ACC112 (cell line): ENCODE results near the gene POGLUT3.

Source experiments
- H2AFZ ChIP-seq: fragments of 200-600 bp; sonication (generic); one replicate; pipeline ENCODE4 v1.6.0; 2017; ENCODE audit warnings: antibody characterized with exemption, low read length; ENCODE audit not compliant: unreplicated experiment
- H3K27ac ChIP-seq: fragments of 200-600 bp; sonication (generic); 2 replicates; pipeline ENCODE4 v1.5.1; 2014; ENCODE audit warnings: low read depth, mild to moderate bottlenecking, antibody characterized with exemption, low read length, moderate library complexity
- H3K27me3 ChIP-seq: fragments of 200-600 bp; sonication (generic); 2 replicates; pipeline ENCODE4 v1.6.1; 2014; ENCODE audit warnings: mild to moderate bottlenecking, antibody characterized with exemption, low read length, moderate library complexity, mixed read lengths; ENCODE audit not compliant: insufficient read depth
- H3K36me3 ChIP-seq: fragments of 200-600 bp; sonication (generic); 2 replicates; pipeline ENCODE4 v1.6.1; 2016; ENCODE audit warnings: mild to moderate bottlenecking, antibody characterized with exemption, low read length, moderate library complexity, mixed read lengths; ENCODE audit not compliant: insufficient read depth
- H3K4me1 ChIP-seq: fragments of 200-600 bp; sonication (generic); one replicate; pipeline ENCODE4 v1.6.1; 2016; ENCODE audit warnings: low read length, mixed read lengths; ENCODE audit not compliant: insufficient read depth, unreplicated experiment, control insufficient read depth
- H3K4me3 ChIP-seq: fragments of 200-600 bp; sonication (generic); 2 replicates; pipeline ENCODE4 v1.5.1; 2014; ENCODE audit warnings: mild to moderate bottlenecking, low read depth, low read length
- H3K79me2 ChIP-seq: fragments of 200-600 bp; sonication (generic); one replicate; pipeline ENCODE4 v1.6.0; 2016; ENCODE audit warnings: low read length; ENCODE audit not compliant: control insufficient read depth, unreplicated experiment, insufficient read depth

Gene POGLUT3

GRCh38 chr11:108474664-108475463, 23.3 kb downstream of the POGLUT3 start:
- peaks cover 17% of the 10 kb centered on the region; the same call in 1 of the 2 replicates for H3K36me3 ChIP-seq
- no peak overlapping the region for H2AFZ ChIP-seq
- no peaks in the 10 kb centered on the region for H3K27me3 ChIP-seq
- no peak overlapping the region for H3K27ac ChIP-seq
- no peak overlapping the region for H3K4me3 ChIP-seq
- H3K79me2 ChIP-seq: no peaks in the 10 kb centered on the region
- H3K4me1 ChIP-seq: no peaks in the 10 kb centered on the region

- Histone ChIP-seq H3K79me2 (no peaks in the 10 kb centered on the region), H3K27ac (no peak overlapping the region), H2AFZ (no peak overlapping the region), H3K27me3 (no peaks in the 10 kb centered on the region), H3K4me1 (no peaks in the 10 kb centered on the region), H3K36me3 (0 out of 2 replicates have a peak, but pooled peaks cover 7% of the 10 kb centered on the region), H3K4me3 (no peak overlapping the region)
Observed at GRCh38 chr11:108472681-108473080, 25.5 kb downstream of the POGLUT3 start.

- no peak overlapping the region for H3K4me3 ChIP-seq
- H3K4me1 ChIP-seq: no peaks in the 10 kb centered on the region
- H3K36me3 ChIP-seq: no peaks in the 10 kb centered on the region
- no peaks in the 10 kb centered on the region for H3K79me2 ChIP-seq
- H3K27me3 ChIP-seq: no peaks in the 10 kb centered on the region
- H3K27ac ChIP-seq: no peak overlapping the region
- H2AFZ ChIP-seq: peak overlapping the region; percentile 41
Observed at GRCh38 chr11:108468478-108468864, 29.7 kb downstream of the POGLUT3 start.

- no peaks in the 10 kb centered on the region for H3K36me3 ChIP-seq
- H3K27me3 ChIP-seq: no peaks in the 10 kb centered on the region
- peak within 1 kb of the TSS; percentile 90 for H3K27ac ChIP-seq
- no peaks in the 10 kb centered on the region for H3K4me1 ChIP-seq
- H2AFZ ChIP-seq: peak within 1 kb of the TSS; percentile 97
- H3K79me2 ChIP-seq: no peaks in the 10 kb centered on the region
- H3K4me3 ChIP-seq: peak within 1 kb of the TSS; percentile 80
Observed at GRCh38 chr11:108467091-108467823, 30.9 kb downstream of the POGLUT3 start, which contains the start of gene C11orf65. Gene C11orf65 (minus strand): TSS chr11:108467529. CDS start chr11:108461559, 5,970 bp downstream.

- Histone ChIP-seq H3K4me1 (no peaks in the 10 kb centered on the region), H3K4me3 (peak overlapping the region; percentile 80), H3K36me3 (no peaks in the 10 kb centered on the region), H3K79me2 (no peaks in the 10 kb centered on the region), H3K27ac (peak overlapping the region; percentile 90), H2AFZ (peak overlapping the region; percentile 97), H3K27me3 (no peaks in the 10 kb centered on the region)
Observed at GRCh38 chr11:108466405-108466804, 31.8 kb downstream of the POGLUT3 start.

GRCh38 chr11:108453207-108453835, 44.9 kb downstream of the POGLUT3 start:
- no peaks in the 10 kb centered on the region for H3K4me1 ChIP-seq
- no peak overlapping the region for H3K27ac ChIP-seq
- no peaks in the 10 kb centered on the region for H3K27me3 ChIP-seq
- H2AFZ ChIP-seq: no peak overlapping the region
- H3K36me3 ChIP-seq: no peaks in the 10 kb centered on the region
- no peaks in the 10 kb centered on the region for H3K79me2 ChIP-seq
- H3K4me3 ChIP-seq: no peak overlapping the region
